K562 (cell line): Measurements from ENCODE around the gene KCNF1. TPM values are rescaled to one million over a fixed set of nuclear protein-coding genes. Genes with fewer than 3 reads are reported as not detected.

ENCODE experiments used
- ATAC-seq: fragments of 200-7000 bp; cut with Tn5 transposase; 3 replicates; pipeline ENCODE4 v1.9.1; 2020; ENCODE audit warnings: moderate library complexity
- Bru-seq: library from RNA; stranded (reverse); fragments of 400-500 nt; gene quantifications from one replicate; lab custom pipeline; 2021; lab: Mats Ljungman, UMichigan
- BruChase-seq, 2 experiments: library from RNA; stranded (reverse); fragments of 400-500 nt; gene quantifications; one replicate each; lab custom pipeline; 2021; lab: Mats Ljungman, UMichigan
- BruUV-seq: library from RNA; stranded (reverse); fragments of 400-500 nt; replicated peaks from 2 replicates; lab custom pipeline; 2021; lab: Mats Ljungman, UMichigan
- CTCF ChIA-PET: fragments of 300-600 bp; formaldehyde crosslinking; extraction: SDS; loops from one replicate; lab custom pipeline; 2021; ENCODE audit warnings: low intra/inter-chr PET ratio; lab: Yijun Ruan, JAX
- POLR2A ChIA-PET: fragments of 300-600, 350-650 bp; sonication (Branson Sonifier 250); formaldehyde crosslinking; extraction: SDS; loops from one replicate; lab custom pipeline; 2021; ENCODE audit warnings: antibody characterized with exemption, inconsistent platforms; lab: Yijun Ruan, JAX
- DNase-seq, 4 experiments: peaks; one replicate each; pipeline versions ENCODE4 v3.0.0 to v3.0.0-alpha.2; 2011 to 2018; ENCODE audit warnings: low spot score in 3 of 4, mixed read lengths in 3 of 4; ENCODE audit errors: extremely low read depth in 1 of 4
- FAIRE-seq: peaks from 2 replicates; lab custom pipeline; 2011; peaks lifted over from hg19 to GRCh38; lab: Jason Lieb, UNC
- H2AFZ ChIP-seq: 2 replicates; pipeline ENCODE4 v1.6.0; 2011; ENCODE audit warnings: low read depth, low read length, control low read depth, inconsistent platforms
- H3K27ac ChIP-seq: fragments of 200-600 bp; 3 replicates; pipeline ENCODE4 v1.8.0; 2011; ENCODE audit warnings: low read depth, mild to moderate bottlenecking, control low read depth, inconsistent platforms, low read length, moderate library complexity, mixed read lengths; ENCODE audit errors: extremely low read depth
- H3K27me3 ChIP-seq, 2 experiments: fragments of 300-600 bp in 1 of 2; 2 replicates in 1 of 2; 3 replicates in 1 of 2; pipeline versions ENCODE4 v1.6.0 to v1.8.0; 2011; ENCODE audit warnings: inconsistent platforms in 2 of 2, low read length in 2 of 2, mild to moderate bottlenecking in 1 of 2, mixed read lengths in 1 of 2, moderate library complexity in 1 of 2; ENCODE audit not compliant: control insufficient read depth in 2 of 2, insufficient read depth in 2 of 2
- H3K36me3 ChIP-seq: fragments of 300-600 bp; 3 replicates; pipeline ENCODE4 v1.8.0; 2011; ENCODE audit warnings: mild to moderate bottlenecking, low read length, inconsistent platforms; ENCODE audit not compliant: control insufficient read depth, insufficient read depth
- H3K4me1 ChIP-seq, 2 experiments: fragments of 200-600 bp in 1 of 2; replicated peaks in 1 of 2; 2 replicates in 1 of 2; 3 replicates in 1 of 2; pipeline versions ENCODE4 v1.5.1 to v1.8.0; 2011; ENCODE audit warnings: inconsistent platforms in 2 of 2, low read length in 2 of 2, mild to moderate bottlenecking in 1 of 2, mixed read lengths in 1 of 2, moderate library complexity in 1 of 2; ENCODE audit not compliant: control insufficient read depth in 2 of 2, insufficient read depth in 2 of 2
- H3K4me2 ChIP-seq: 2 replicates; pipeline ENCODE4 v1.6.1; 2011; ENCODE audit warnings: low read length, control low read depth, inconsistent platforms, mixed read lengths; ENCODE audit not compliant: insufficient read depth
- H3K4me3 ChIP-seq: fragments of 200-600 bp; sonication (generic), shearing (Covaris generic); 2 replicates; pipeline ENCODE4 v1.5.1; 2016; ENCODE audit warnings: control low read depth, inconsistent platforms
- H3K79me2 ChIP-seq: fragments of 200-600 bp; 3 replicates; pipeline ENCODE4 v1.8.0; 2011; ENCODE audit warnings: low read length, inconsistent platforms; ENCODE audit not compliant: control insufficient read depth, insufficient read depth
- H3K9ac ChIP-seq, 2 experiments: 2 replicates each; pipeline versions ENCODE4 v1.6.0 to v1.6.1; 2011; ENCODE audit warnings: low read depth in 2 of 2, low read length in 2 of 2, control low read depth in 1 of 2, inconsistent platforms in 1 of 2, mild to moderate bottlenecking in 1 of 2, mixed read lengths in 1 of 2; ENCODE audit not compliant: insufficient read depth in 1 of 2
- H3K9me1 ChIP-seq: one replicate; pipeline ENCODE4 v1.6.0; 2011; ENCODE audit warnings: inconsistent platforms, mild to moderate bottlenecking, low read length, moderate library complexity; ENCODE audit not compliant: control insufficient read depth, insufficient read depth
- H3K9me3 ChIP-seq: replicated peaks from 2 replicates; pipeline ENCODE4 v1.5.1; 2011; ENCODE audit warnings: low read depth, low read length, inconsistent platforms; ENCODE audit not compliant: control insufficient read depth, insufficient read depth
- H4K20me1 ChIP-seq: replicated peaks from 2 replicates; pipeline ENCODE4 v1.6.1; 2011; ENCODE audit warnings: low read length, inconsistent platforms, mixed read lengths; ENCODE audit not compliant: control insufficient read depth, insufficient read depth
- ETV5 ChIP-seq: sonication (generic); formaldehyde crosslinking; IDR thresholded peaks from 2 replicates; pipeline ENCODE4 v1.4.0; 2020; ENCODE audit warnings: low read depth, mild to moderate bottlenecking, missing genetic modification reagents
- HMGN3 ChIP-seq: IDR thresholded peaks from 2 replicates; pipeline ENCODE4 v1.6.1; 2011; ENCODE audit warnings: borderline replicate concordance, low read depth, mild to moderate bottlenecking, mixed read lengths, low read length; ENCODE audit not compliant: insufficient read length; ENCODE audit errors: extremely low read depth
- KDM2B ChIP-seq: fragments of 250-450 bp; sonication (Bioruptor Pico); IDR thresholded peaks from 2 replicates; pipeline ENCODE4 v1.8.0; 2021; ENCODE audit warnings: mild to moderate bottlenecking, moderate library complexity
- POU5F1 ChIP-seq: fragments of 150-350 bp; IDR thresholded peaks from 2 replicates; pipeline ENCODE4 v1.6.1; 2014; ENCODE audit warnings: borderline replicate concordance, low read length, low read depth, mild to moderate bottlenecking; ENCODE audit not compliant: partially characterized antibody
- SMAD3 ChIP-seq: fragments of 450-650 bp; formaldehyde crosslinking; conservative IDR thresholded peaks from 2 replicates; pipeline ENCODE4 v1.4.0; 2020; ENCODE audit warnings: mild to moderate bottlenecking
- TFAM ChIP-seq: fragments of 250-450 bp; sonication (Bioruptor Pico); conservative IDR thresholded peaks from 2 replicates; pipeline ENCODE4 v1.5.0; 2021; ENCODE audit warnings: mild to moderate bottlenecking, moderate library complexity
- ZEB2 ChIP-seq: fragments of 450-650 bp; IDR thresholded peaks from 2 replicates; pipeline ENCODE4 v1.6.1; 2016
- ZNF146 ChIP-seq: IDR thresholded peaks from one replicate; pipeline ENCODE4 v1.6.1; 2018; ENCODE audit warnings: missing compliant biosample characterization; ENCODE audit not compliant: unreplicated experiment
- ZNF316 ChIP-seq: fragments of 450-650 bp; IDR thresholded peaks from 2 replicates; pipeline ENCODE4 v1.6.1; 2016
- WGBS: fragments of 100-300 bp; shearing (Covaris generic); methylation state at CpG from one replicate; pipeline ENCODE4 v1.1.6; 2016; ENCODE audit warnings: low coverage, mixed read lengths; ENCODE audit not compliant: insufficient coverage; ENCODE audit errors: missing lambda C conversion rate; 5-methylcytosine and 5-hydroxymethylcytosine counted together
- in situ Hi-C: fragments of 300-500 bp; cut with MboI; formaldehyde crosslinking; loops from 4 replicates; pipeline ENCODE4 v1.15.0; 2018; ENCODE audit warnings: inconsistent platforms, mixed read lengths
- intact Hi-C: fragments of 100-400 bp; cut with micrococcal nuclease; formaldehyde crosslinking; loops from 2 replicates; pipeline ENCODE4 v1.14.2; 2022
- long read RNA-seq, 3 experiments: library from polyadenylated mRNA in 2 of 3; library from RNA in 1 of 3; unstranded in 2 of 3; stranded (forward) in 1 of 3; transcript quantifications; one replicate each; pipeline ENCODE4 v2.0.0, GENCODE V29; 2019 to 2022
- polyA minus RNA-seq, 3 experiments: library from RNA; depleted of rRNA, polyadenylated mRNA; stranded (reverse); fragments of >200 nt; gene quantifications; 2 replicates each; pipeline ENCODE4 v1.2.3, GENCODE V29; 2011
- polyA plus RNA-seq, 8 experiments: library from polyadenylated mRNA; depleted of rRNA in 4 of 8; stranded (reverse) in 5 of 8; unstranded in 3 of 8; fragments of >200 nt; fragmentation: Nextera tagmentation in 2 of 8; fragmentation: Illumina TruSeq in 1 of 8; extraction: Ambion mirVana in 2 of 8; extraction: Trizol in 1 of 8; gene quantifications; 2 replicates each; pipeline versions ENCODE4 v1.2.1 to v1.2.3, GENCODE V29; 2011 to 2014; ENCODE audit warnings: inconsistent platforms in 1 of 8, missing spikeins in 1 of 8
- total RNA-seq, 7 experiments: library from RNA; depleted of rRNA in 6 of 7; stranded (reverse); fragments of >200 nt in 6 of 7; fragmentation: Illumina TruSeq in 2 of 7; extraction: Trizol in 2 of 7; gene quantifications; 2 replicates each; pipeline versions ENCODE4 v1.2.1 to v1.2.3, GENCODE V29; 2011 to 2021; ENCODE audit warnings: low replicate concordance in 1 of 7
- TF ChIP-seq, protein P1 (sequence below): sonication (generic); formaldehyde crosslinking; IDR thresholded peaks from 2 replicates; pipeline ENCODE4 v1.8.0; 2023; ENCODE audit warnings: mild to moderate bottlenecking, missing genetic modification reagents
- TF ChIP-seq, protein P2 (sequence below): fragments of 450-650 bp; formaldehyde crosslinking; IDR thresholded peaks from 2 replicates; pipeline ENCODE4 v1.4.0; 2020; ENCODE audit warnings: mild to moderate bottlenecking, moderate library complexity

The KCNF1 gene, protein sequence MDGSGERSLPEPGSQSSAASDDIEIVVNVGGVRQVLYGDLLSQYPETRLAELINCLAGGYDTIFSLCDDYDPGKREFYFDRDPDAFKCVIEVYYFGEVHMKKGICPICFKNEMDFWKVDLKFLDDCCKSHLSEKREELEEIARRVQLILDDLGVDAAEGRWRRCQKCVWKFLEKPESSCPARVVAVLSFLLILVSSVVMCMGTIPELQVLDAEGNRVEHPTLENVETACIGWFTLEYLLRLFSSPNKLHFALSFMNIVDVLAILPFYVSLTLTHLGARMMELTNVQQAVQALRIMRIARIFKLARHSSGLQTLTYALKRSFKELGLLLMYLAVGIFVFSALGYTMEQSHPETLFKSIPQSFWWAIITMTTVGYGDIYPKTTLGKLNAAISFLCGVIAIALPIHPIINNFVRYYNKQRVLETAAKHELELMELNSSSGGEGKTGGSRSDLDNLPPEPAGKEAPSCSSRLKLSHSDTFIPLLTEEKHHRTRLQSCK
- not detected in 2 replicates for total RNA-seq (2011; cell fraction: chromatin; rRNA removed; ENCODE audit: low replicate concordance)
- total RNA-seq (2011; cell fraction: nucleolus; rRNA removed): not detected in 2 replicates
- not detected in 2 replicates for total RNA-seq (2011; cell fraction: nucleoplasm; rRNA removed)
- total RNA-seq (2014; rRNA removed): not detected in 2 replicates
- total RNA-seq (2014; rRNA removed; fragmentation: Illumina TruSeq; extraction: Trizol): not detected in 2 replicates
- not detected in 2 replicates for total RNA-seq (2015; rRNA removed; fragmentation: Illumina TruSeq; extraction: Trizol)
- not detected in 2 replicates for total RNA-seq (2021)
- not detected in 2 replicates for polyA plus RNA-seq (2011; rRNA removed)
- polyA plus RNA-seq (2011; cell fraction: cytosol; rRNA removed): not detected in 2 replicates
- not detected in 2 replicates for polyA plus RNA-seq (2011; cell fraction: nucleus; rRNA removed)
- not detected in 2 replicates for polyA plus RNA-seq (2012)
- not detected in 2 replicates for polyA plus RNA-seq (2014; fragmentation: Illumina TruSeq; extraction: Trizol)
- polyA plus RNA-seq (2014; fragmentation: Nextera tagmentation; extraction: Ambion mirVana): not detected
- polyA plus RNA-seq (2014; rRNA removed): not detected in 2 replicates
- not detected in 2 replicates for polyA minus RNA-seq (2011; rRNA and poly(A)+ RNA removed)
- not detected in 2 replicates for polyA minus RNA-seq (2011; cell fraction: cytosol; rRNA and poly(A)+ RNA removed)
- polyA minus RNA-seq (2011; cell fraction: nucleus; rRNA and poly(A)+ RNA removed): not detected in 2 replicates
- Bru-seq, nascent RNA: not detected
- not detected for BruChase-seq, experiment 1, labeled RNA remaining after a 2-hour chase
- BruChase-seq, experiment 2, labeled RNA remaining after a 6-hour chase: not detected
- long read RNA-seq, experiment 1: 0 reads
- long read RNA-seq, experiment 2: 0 reads
- long read RNA-seq, experiment 3: 0 reads

- ATAC-seq (no peak), FAIRE-seq (no peak), DNase-seq (no peak)
- H3K27me3 ChIP-seq: peaks cover 37 to 89% of the 10 kb centered on the region in 2 experiments; a peak in 4 of 5 replicates
- H3K9me1 ChIP-seq: no peaks in the 10 kb centered on the region
- H3K79me2 ChIP-seq: no peaks in the 10 kb centered on the region
- H2AFZ ChIP-seq: no peak within 1 kb of the TSS
- no peaks in the 10 kb centered on the region; the same call in none of the 2 replicates for H4K20me1 ChIP-seq
- H3K4me3 ChIP-seq: no peak within 1 kb of the TSS
- intact Hi-C loops: no loop called here
- in situ Hi-C loops: no loop called here
- WGBS: 6% methylated on average over 35 of the region's 53 CpGs
- POLR2A ChIA-PET: interaction anchor here (0.6 kb wide), 1 partner anchor 526 kb away, joined by 4 read pairs; no protein-coding TSS in a partner anchor
- CTCF ChIA-PET: interaction anchor here (0.6 kb wide), 1 partner anchor 199 kb away, joined by 3 read pairs; no protein-coding TSS in a partner anchor
- H3K4me1 ChIP-seq: peaks cover 0 to 12% of the 10 kb centered on the region in 2 experiments; a peak in 1 of 5 replicates
- BruUV-seq: no TSS peak
- H3K36me3 ChIP-seq: no peaks in the 10 kb centered on the region
- no peak within 1 kb of the TSS for H3K9ac ChIP-seq
- H3K4me2 ChIP-seq: no peak within 1 kb of the TSS
- H3K9me3 ChIP-seq: no peaks in the 10 kb centered on the region
- no peak within 1 kb of the TSS for H3K27ac ChIP-seq
- TF ChIP-seq, protein P1, sequence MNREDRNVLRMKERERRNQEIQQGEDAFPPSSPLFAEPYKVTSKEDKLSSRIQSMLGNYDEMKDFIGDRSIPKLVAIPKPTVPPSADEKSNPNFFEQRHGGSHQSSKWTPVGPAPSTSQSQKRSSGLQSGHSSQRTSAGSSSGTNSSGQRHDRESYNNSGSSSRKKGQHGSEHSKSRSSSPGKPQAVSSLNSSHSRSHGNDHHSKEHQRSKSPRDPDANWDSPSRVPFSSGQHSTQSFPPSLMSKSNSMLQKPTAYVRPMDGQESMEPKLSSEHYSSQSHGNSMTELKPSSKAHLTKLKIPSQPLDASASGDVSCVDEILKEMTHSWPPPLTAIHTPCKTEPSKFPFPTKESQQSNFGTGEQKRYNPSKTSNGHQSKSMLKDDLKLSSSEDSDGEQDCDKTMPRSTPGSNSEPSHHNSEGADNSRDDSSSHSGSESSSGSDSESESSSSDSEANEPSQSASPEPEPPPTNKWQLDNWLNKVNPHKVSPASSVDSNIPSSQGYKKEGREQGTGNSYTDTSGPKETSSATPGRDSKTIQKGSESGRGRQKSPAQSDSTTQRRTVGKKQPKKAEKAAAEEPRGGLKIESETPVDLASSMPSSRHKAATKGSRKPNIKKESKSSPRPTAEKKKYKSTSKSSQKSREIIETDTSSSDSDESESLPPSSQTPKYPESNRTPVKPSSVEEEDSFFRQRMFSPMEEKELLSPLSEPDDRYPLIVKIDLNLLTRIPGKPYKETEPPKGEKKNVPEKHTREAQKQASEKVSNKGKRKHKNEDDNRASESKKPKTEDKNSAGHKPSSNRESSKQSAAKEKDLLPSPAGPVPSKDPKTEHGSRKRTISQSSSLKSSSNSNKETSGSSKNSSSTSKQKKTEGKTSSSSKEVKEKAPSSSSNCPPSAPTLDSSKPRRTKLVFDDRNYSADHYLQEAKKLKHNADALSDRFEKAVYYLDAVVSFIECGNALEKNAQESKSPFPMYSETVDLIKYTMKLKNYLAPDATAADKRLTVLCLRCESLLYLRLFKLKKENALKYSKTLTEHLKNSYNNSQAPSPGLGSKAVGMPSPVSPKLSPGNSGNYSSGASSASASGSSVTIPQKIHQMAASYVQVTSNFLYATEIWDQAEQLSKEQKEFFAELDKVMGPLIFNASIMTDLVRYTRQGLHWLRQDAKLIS (CRISPR knock-in tag): no peak
- TF ChIP-seq ZNF146 (CRISPR knock-in tag): no peak
- no peak for TF ChIP-seq HMGN3
- TF ChIP-seq ZNF316: no peak
- no peak for TF ChIP-seq SMAD3 (CRISPR knock-in tag)
- TF ChIP-seq ETV5 (CRISPR knock-in tag): no peak
- no peak for TF ChIP-seq ZEB2
- no peak for TF ChIP-seq KDM2B
- TF ChIP-seq, protein P2, sequence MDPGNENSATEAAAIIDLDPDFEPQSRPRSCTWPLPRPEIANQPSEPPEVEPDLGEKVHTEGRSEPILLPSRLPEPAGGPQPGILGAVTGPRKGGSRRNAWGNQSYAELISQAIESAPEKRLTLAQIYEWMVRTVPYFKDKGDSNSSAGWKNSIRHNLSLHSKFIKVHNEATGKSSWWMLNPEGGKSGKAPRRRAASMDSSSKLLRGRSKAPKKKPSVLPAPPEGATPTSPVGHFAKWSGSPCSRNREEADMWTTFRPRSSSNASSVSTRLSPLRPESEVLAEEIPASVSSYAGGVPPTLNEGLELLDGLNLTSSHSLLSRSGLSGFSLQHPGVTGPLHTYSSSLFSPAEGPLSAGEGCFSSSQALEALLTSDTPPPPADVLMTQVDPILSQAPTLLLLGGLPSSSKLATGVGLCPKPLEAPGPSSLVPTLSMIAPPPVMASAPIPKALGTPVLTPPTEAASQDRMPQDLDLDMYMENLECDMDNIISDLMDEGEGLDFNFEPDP (CRISPR knock-in tag): no peak
- TF ChIP-seq TFAM: no peak
- TF ChIP-seq POU5F1: no peak
Measured at GRCh38 chr2:10911291-10912075, at the start of gene KCNF1. Gene KCNF1 (plus strand): TSS chr2:10911934. CDS start chr2:10912427, 493 bp downstream.
